CD4-positive, alpha-beta T cell treated with Interleukin-4 for 1 hour (primary cell): ENCODE measurements around the gene TRIM63.
A peak's percentile ranks its signal among the peaks of the same experiment; 100 is the strongest.

Experiments
- DNase-seq, 2 donors: peaks; one replicate each; pipeline ENCODE4 v3.0.0-alpha.2; 2020 to 2022

Gene TRIM63

DNA sequence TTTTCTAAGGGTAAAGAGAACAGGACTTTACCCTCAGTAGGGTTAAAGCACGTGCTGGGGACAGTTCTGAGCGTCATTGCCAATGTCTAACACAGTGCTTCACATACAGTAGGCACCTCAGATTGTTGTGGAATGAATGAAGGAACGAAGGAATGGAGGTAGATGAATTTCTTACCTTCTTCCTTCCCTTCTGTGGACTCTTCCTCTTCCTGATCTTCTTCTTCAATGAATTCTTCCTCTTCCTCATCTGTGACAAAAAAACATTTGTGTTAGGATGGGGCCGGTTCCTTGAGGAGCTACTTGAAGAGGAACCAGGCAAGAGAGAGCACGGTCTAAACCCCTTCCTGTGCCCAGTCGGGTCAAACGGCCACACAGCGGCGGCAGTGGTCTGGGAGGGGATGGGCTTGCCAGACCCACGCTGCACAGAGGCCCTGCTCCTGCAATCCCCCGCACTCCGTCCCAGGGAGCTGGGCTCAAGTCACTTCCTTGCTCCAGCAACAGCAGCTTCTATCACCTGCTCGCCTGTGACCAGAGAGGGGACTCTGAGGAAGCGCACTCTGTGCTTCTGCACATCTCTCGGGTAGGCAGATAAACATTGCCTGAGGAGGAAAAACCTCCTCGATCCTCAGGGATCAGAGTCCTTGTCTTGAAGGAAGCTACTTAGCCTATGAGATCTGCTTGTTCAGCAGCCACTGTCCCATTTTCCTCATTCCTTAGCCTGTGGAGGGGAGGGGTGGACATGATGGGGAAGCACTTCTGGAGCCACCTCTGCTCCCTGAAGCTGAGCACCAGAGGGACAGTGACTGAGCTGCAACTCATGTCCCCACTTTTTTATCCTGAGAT lies 13.5 kb downstream of the TRIM63 start:
- no peak for DNase-seq

- DNase-seq = no peak
These were observed 17.2 kb downstream of the TRIM63 start for GRCh38 chr1:26050248-26050640.

DNA sequence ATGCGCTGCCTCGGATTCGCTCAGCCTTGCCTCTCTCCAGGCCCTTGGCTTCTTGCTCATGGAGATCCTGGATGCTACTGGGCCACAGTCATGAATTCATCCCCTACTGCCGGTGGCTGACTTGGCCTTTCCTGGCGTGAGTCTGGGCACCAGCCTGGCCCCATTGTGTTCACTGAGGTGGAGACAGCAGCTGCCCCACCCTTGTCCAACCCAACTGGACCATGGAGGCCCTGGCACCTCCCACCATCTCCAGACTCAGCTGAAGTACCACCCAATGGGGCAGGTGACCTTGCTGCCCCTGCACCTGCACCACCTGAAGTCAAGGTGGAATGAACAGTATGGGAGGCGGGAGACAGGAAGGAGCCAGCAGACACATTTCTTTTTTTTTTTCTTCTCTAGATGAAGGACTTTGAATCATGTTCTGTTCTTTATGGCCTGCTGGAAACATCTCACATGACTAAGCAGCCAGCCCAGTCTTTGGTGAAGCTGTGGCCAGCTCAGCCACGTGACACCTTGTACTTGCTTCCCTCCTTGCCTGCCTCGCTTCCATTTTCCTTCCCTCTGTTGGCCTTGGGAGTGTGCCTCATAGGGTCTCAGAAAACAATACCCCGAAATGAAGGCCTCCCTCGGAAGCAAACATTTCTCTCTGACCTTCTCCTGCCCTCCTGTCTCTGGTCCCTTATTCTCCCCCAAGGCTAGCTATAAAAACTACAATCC lies 17.7 kb downstream of the TRIM63 start:
- DNase-seq = no peak

- no peak for DNase-seq
These were observed 20.1 kb downstream of the TRIM63 start for GRCh38 chr1:26047278-26047874.

- no peak for DNase-seq
These were observed 21.0 kb downstream of the TRIM63 start for GRCh38 chr1:26046246-26047095.

GRCh38 chr1:26045722-26046245 lies 21.6 kb downstream of the TRIM63 start, which contains the start of gene SLC30A2:
SLC30A2 (minus strand) TSS chr1:26046118; CDS start chr1:26045896, 222 bp downstream.
- no peak for DNase-seq

- no peak for DNase-seq
These were observed 22.3 kb downstream of the TRIM63 start for GRCh38 chr1:26044971-26045721.

DNA sequence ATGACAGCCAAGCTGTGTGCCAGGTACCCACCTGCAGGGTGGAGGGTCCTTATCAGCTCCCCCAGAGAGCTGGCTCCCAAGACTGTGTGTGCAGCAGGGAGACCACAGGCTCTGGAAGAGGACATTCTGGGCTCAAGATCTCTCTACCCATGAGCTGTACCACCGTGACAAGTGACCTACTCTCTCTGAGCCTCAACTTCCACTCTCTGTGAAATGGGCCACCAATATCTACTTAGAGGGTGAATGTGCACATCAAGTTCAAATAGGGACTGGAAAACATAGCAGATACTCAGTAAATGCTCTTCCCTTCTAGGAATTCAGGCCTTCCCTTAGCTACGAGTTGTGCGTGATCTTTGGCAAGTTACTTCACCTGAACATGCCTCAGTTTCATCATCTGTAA lies 23.0 kb downstream of the TRIM63 start:
- DNase-seq = no peak

DNA sequence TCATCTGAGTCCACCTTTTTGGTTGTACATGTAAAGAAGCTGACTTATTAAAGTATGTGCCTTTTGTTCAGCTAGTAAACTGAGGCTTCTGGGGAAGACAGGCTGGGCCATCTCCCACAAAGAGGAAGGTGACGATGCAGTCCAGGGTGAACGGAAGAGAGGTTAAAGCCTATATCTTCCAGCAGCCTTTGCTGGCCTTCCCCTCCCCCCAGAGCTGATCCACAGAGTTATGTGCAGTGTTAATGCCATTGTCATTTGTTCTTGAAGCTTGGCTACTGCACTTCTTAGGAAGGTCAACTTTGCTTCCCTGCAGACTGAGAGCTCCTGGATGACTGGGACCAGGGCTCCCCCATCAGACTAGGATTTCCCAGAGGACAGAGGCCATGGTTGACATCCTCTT lies 23.7 kb downstream of the TRIM63 start:
- no peak for DNase-seq

DNA sequence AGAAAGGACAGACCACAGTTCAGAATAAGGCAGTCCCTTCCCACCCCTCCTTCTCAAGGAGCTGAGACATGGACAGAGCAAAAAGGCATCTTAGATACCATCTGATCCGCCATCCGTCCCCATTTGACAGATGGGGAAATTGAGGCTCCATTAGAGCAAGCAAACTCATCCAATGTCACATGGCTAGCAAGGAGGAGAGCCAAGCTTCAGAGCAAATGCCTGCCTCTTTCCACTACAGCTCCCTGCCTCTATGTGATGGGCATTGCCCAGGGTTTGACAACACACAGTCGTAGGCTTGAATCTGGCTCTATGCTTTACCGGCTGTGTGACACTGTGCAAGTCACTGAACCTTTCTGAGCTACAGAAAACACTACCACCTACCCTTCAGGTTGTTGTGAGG lies 25.5 kb downstream of the TRIM63 start:
- DNase-seq = no peak

- DNase-seq = no peak
These were observed 26.0 kb downstream of the TRIM63 start for GRCh38 chr1:26041401-26041800.

- DNase-seq = no peak
These were observed 28.5 kb downstream of the TRIM63 start for GRCh38 chr1:26038904-26039303.

DNA sequence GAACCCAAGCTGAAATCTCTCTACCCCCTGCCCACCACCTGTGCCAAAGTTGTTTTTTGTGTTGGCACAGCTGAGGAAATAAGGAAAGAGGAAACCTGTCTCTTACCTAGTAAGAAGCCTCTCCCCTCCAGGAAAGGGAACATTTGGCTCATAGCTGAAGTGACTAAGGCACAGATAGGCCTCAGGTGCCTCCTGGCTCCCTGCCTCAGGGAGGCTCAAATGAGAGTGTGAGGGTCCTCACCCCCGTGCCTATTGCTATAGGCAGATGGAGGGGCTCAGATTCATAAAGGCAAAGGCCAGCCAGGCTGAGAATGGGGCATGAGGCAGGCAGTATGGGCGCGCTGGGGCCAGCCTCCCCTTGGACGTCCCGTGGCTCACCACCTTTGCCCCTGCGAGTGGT lies 29.0 kb downstream of the TRIM63 start:
- DNase-seq = no peak

GRCh38 chr1:26037904-26038303 lies 29.5 kb downstream of the TRIM63 start:
- DNase-seq = no peak

GRCh38 chr1:26036756-26037281 lies 30.6 kb downstream of the TRIM63 start:
- no peak for DNase-seq

- peak; percentile 72 to 76 for DNase-seq
These were observed 31.3 kb downstream of the TRIM63 start for GRCh38 chr1:26035959-26036755.

DNA sequence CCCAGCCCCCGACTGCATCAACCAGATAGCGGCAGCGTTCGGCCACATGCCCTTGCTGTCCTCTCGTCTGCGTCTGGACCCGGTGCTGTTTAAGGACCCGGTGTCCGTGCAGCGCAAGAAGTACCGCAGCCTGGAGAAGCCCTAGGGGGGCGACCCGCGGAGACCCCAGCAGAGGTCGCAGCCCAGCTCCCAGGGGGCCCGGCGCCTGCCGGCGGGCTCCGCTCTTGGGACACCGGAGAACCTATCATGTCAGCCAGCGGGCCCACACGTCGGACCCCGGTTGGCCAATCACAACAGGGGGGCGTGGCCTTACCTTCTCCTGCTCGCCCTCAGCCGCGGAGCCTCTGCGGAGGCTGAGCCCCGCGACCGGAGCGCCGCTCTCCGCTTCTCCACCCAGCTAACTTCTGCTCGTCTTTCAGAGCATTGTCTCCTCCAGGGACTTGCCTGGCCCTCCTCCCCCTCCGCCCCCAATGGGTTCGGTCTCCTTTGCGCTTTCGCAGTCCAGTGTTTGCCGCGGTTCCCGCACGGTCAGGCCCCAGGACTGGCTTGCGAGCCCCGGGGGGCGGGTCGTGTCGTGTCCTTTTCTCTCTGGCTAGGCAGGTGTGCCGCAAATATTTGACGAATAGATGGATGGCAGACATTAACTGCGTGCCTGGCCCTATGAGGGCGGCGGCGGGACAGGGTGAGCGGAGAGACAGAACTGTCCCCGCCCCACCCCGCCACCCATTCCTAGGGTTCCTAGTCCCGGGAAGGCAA lies 32.0 kb downstream of the TRIM63 start:
- peak; percentile 93 to 94 for DNase-seq

DNA sequence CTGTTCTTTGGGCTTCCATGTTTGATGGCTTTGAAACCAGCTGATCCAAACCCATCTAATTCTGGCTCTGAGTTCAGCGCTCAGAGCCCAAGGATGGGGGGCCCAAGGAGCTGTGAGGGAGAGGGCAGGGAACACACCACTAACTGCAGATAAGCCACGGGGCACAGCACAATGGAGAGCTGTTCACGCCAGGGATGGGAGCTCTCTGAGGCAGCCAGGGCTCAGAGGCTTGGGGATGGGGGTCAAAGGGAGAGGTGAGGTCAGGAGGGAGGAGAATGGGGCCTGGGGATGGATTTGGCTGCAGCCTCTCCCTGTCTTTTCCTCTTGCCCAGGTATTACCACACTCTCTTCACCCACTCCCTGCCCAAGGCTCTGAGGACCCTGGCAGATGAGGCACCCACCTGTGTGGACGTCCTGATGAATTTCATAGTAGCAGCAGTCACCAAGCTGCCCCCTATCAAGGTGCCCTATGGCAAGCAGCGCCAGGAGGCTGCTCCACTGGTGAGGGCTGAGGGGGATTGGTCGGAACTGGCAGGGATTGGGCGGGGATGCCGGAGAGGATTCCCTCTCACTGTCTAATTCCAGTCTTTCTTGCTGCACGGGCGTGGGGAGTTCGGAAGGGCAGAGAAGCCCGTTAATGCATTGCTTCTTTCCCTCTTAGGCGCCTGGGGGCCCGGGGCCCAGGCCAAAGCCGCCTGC lies 32.8 kb downstream of the TRIM63 start:
- DNase-seq = no peak

DNA sequence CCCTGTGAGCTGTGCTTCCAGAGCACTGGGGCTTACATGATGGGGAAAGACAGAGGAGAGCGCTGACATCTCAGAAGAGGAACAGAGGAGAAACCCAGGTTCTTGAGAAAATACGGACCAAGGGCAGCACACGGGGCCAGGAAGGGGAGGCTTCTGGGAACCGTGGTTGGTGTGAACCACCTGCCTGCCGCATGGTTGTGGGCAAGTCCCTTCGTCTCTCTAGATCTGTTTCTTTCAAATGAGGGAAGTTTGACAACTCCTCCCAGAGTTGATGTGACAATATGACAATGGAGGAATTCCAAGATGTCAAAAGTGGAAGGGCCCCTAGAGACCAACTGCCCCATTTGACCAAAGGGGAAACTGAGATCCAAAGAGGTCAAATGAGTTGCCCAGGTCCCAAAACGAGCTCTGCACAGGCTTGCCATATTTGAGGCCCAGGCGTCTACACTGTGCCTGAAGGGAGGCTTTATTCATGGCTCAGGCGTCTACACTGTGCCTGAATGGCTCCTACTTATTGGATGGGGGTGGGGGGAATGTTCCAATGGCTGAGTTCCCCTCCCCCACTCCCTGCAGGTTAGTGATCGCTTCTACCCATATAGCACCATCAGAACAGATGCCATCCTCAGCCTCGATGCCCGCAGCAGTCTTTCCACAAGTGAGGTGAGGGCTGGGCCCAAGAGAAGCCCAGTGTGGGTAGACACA lies 34.6 kb downstream of the TRIM63 start:
- no peak for DNase-seq
